ENCODE results near the gene ABLIM1. TPM values are rescaled to one million over a fixed set of nuclear protein-coding genes. Genes with fewer than 3 reads are reported as not detected.

The ABLIM1 gene
- total and polyA plus RNA-seq, 8 donors: 52.7 to 195 (median 65.5) TPM

DNA sequence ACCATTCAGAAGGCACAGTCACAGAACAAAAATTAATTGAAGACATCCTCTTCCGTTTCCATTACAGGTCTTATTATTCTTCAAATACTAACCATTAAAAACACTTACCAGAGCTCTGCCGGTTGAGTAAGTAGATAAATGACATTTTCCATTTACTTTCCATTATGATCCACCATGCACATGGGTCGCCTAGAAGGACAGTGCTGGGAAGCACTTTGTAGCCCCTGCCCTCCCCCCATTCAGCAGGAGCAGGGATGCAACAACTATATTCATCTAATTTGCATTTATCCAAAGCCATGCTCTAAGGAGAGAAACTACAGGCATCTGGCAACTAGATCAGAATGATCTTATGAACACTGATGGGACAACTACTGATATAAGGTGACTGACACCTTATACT is 177.0 kb downstream of the ABLIM1 start:
- H3K4me3 ChIP-seq: no peak overlapping the region
- H3K27me3 ChIP-seq: no peaks in the 10 kb centered on the region
- ATAC-seq: no peak
- H3K27ac ChIP-seq: no peak overlapping the region
- H3K9me3 ChIP-seq: no peaks in the 10 kb centered on the region
- DNase-seq: no peak
- no peaks in the 10 kb centered on the region for H3K36me3 ChIP-seq
- peaks cover 5 to 8% of the 10 kb centered on the region in 2 donors for H3K4me1 ChIP-seq
- intact Hi-C loops (cut with DNase I): no loop called here
- TF ChIP-seq, protein P1, sequence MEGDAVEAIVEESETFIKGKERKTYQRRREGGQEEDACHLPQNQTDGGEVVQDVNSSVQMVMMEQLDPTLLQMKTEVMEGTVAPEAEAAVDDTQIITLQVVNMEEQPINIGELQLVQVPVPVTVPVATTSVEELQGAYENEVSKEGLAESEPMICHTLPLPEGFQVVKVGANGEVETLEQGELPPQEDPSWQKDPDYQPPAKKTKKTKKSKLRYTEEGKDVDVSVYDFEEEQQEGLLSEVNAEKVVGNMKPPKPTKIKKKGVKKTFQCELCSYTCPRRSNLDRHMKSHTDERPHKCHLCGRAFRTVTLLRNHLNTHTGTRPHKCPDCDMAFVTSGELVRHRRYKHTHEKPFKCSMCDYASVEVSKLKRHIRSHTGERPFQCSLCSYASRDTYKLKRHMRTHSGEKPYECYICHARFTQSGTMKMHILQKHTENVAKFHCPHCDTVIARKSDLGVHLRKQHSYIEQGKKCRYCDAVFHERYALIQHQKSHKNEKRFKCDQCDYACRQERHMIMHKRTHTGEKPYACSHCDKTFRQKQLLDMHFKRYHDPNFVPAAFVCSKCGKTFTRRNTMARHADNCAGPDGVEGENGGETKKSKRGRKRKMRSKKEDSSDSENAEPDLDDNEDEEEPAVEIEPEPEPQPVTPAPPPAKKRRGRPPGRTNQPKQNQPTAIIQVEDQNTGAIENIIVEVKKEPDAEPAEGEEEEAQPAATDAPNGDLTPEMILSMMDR (IDR thresholded peaks at IDR 0.05): no peak

DNA sequence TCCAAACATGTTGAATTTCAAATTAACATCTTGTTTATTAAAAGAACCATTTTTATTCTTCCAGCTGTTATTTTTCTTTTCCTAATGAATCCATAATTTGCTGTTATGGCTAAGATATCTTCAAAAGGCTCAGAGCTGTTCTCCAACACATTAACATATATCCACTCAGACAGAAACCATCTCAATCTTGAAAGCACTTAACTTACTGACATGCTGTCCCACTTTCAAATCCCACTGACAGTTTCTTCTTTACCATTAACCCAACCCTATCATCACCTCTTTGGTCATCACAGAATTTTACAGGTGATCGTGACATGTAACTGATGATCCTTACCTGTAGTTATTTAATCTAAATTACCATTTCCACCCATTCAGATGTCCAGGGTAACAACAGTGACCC is 178.2 kb downstream of the ABLIM1 start:
- Histone ChIP-seq H3K27me3 (no peaks in the 10 kb centered on the region), H3K4me1 (peaks cover 5 to 8% of the 10 kb centered on the region in 2 donors), H3K27ac (no peak overlapping the region), H3K4me3 (no peak overlapping the region), H3K36me3 (no peaks in the 10 kb centered on the region), H3K9me3 (no peaks in the 10 kb centered on the region)
- no peak for DNase-seq
- TF ChIP-seq, protein P1 (IDR thresholded peaks at IDR 0.05): no peak
- no peak for ATAC-seq
- intact Hi-C loops (cut with DNase I): no loop called here

DNA sequence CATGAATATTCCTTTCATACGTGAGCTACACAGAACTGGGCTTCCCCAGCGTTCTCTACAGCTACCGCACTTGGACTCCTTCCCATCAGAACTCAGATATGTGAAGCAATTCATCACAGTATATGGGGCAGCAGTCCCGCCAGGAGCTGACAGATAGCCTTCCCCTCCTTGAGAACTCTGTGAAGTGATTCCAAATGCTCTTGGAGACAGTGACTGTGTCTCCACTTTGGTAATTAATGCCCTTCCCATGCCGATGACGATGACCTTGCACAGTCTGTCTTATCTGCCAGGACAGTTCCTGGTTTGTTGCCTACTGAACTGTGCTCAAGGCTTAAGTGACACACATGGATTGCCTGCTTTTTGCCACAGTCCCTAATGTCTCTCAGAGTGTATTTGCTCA is 178.8 kb downstream of the ABLIM1 start:
- ATAC-seq (no peak), DNase-seq (no peak)
- Histone ChIP-seq H3K27ac (no peak overlapping the region), H3K4me1 (peaks cover 5 to 8% of the 10 kb centered on the region in 2 donors), H3K36me3 (no peaks in the 10 kb centered on the region), H3K27me3 (no peaks in the 10 kb centered on the region), H3K9me3 (no peaks in the 10 kb centered on the region), H3K4me3 (no peak overlapping the region)
- intact Hi-C loops (cut with DNase I): no loop called here
- TF ChIP-seq, protein P1 (IDR thresholded peaks at IDR 0.05): no peak

DNA sequence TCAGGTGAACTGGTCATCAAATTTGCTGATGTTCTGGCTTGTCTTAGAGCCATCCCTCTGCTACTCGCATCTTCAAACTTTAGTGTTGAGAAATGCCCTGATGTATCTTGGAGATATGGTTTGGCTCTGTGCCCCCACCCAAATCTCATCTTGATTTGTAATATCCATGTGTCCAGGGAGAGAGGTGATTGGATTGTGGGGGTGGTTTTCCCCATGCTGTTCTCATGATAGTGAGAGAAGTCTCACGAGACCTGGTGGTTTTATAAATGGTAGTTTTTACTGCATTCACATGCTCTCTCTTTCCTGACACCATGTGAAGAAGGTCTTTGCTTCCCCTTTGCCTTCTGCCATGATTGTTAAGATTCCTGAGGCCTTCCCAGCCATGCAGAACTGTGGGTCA is 179.8 kb downstream of the ABLIM1 start:
- H3K27ac ChIP-seq: no peak overlapping the region
- H3K27me3 ChIP-seq: no peaks in the 10 kb centered on the region
- H3K4me3 ChIP-seq: no peak overlapping the region
- H3K4me1 ChIP-seq: peaks cover 4 to 8% of the 10 kb centered on the region in 2 donors
- intact Hi-C loops (cut with DNase I): no loop called here
- no peaks in the 10 kb centered on the region for H3K9me3 ChIP-seq
- no peak for DNase-seq
- ATAC-seq: no peak
- no peaks in the 10 kb centered on the region for H3K36me3 ChIP-seq
- TF ChIP-seq, protein P1 (IDR thresholded peaks at IDR 0.05): no peak

DNA sequence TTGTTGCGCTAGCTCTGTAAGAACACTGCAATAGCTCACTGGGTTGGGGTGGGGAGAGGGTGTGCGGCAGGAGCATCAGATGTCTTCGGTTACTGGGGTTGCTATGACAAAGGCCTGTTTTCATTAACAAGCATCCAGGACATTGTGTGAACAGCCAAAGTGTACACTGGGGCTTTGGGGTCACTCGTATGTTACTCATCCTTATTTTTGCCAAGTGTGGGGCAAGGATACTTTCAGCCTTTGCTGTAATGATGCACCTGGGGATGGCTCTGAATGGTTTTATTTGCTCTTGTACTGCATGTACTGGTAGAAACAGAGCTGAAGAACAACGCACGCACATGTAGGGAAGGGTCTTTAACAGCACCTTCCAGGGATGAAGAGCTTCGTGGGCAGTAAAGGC is 180.8 kb downstream of the ABLIM1 start:
- Histone ChIP-seq H3K36me3 (no peaks in the 10 kb centered on the region), H3K4me1 (no peaks in the 10 kb centered on the region), H3K27ac (no peak overlapping the region), H3K4me3 (no peak overlapping the region), H3K9me3 (no peaks in the 10 kb centered on the region), H3K27me3 (no peaks in the 10 kb centered on the region)
- DNase-seq (no peak), ATAC-seq (no peak)
- TF ChIP-seq, protein P1 (IDR thresholded peaks at IDR 0.05): no peak
- intact Hi-C loops (cut with DNase I): no loop called here

Data from left lung (tissue), 10 donors.